SK-N-SH treated with all-trans-retinoic acid at 6 μM for 48 hours (cell line): ENCODE data around the gene ARHGEF7.

Experiments
- ATAC-seq: fragments of 200-7000 bp; cut with Tn5 transposase; 3 replicates; pipeline ENCODE4 v1.9.1; 2020; ENCODE audit warnings: mild to moderate bottlenecking, moderate library complexity
- ARNTL ChIP-seq: fragments of 450-650 bp; formaldehyde crosslinking; IDR thresholded peaks from 2 replicates; pipeline ENCODE4 v1.5.0; 2020; ENCODE audit warnings: low read depth, mild to moderate bottlenecking, moderate library complexity, borderline replicate concordance
- BACH2 ChIP-seq: fragments of 250-450 bp; sonication (Bioruptor Pico); IDR thresholded peaks from 2 replicates; pipeline ENCODE4 v1.9.0; 2021; ENCODE audit warnings: mild to moderate bottlenecking, borderline replicate concordance
- CREB5 ChIP-seq: fragments of 250-450 bp; sonication (Bioruptor Pico); IDR thresholded peaks from 2 replicates; pipeline ENCODE4 v1.5.1; 2020; ENCODE audit warnings: low read depth, mild to moderate bottlenecking, moderate library complexity
- CSDC2 ChIP-seq: fragments of 250-450 bp; sonication (Bioruptor Pico); IDR thresholded peaks from 2 replicates; pipeline ENCODE4 v1.5.0; 2020; ENCODE audit warnings: mild to moderate bottlenecking, moderate library complexity
- CSRNP3 ChIP-seq: fragments of 250-450 bp; sonication (Bioruptor Pico); IDR thresholded peaks from 2 replicates; pipeline ENCODE4 v1.5.1; 2021; ENCODE audit warnings: mild to moderate bottlenecking, moderate library complexity
- ESRRG ChIP-seq: fragments of 250-450 bp; sonication (Bioruptor Pico); IDR thresholded peaks from 2 replicates; pipeline ENCODE4 v1.6.1; 2021; ENCODE audit warnings: mild to moderate bottlenecking
- GLIS3 ChIP-seq: fragments of 250-450 bp; sonication (Bioruptor Pico); IDR thresholded peaks from 2 replicates; pipeline ENCODE4 v1.5.0; 2020; ENCODE audit warnings: mild to moderate bottlenecking, moderate library complexity
- ISL1 ChIP-seq: fragments of 250-450 bp; sonication (Bioruptor Pico); IDR thresholded peaks from 2 replicates; pipeline ENCODE4 v2.1.2; 2022; ENCODE audit warnings: mild to moderate bottlenecking, moderate library complexity
- OSR1 ChIP-seq: fragments of 250-450 bp; sonication (Bioruptor Pico); IDR thresholded peaks from 2 replicates; pipeline ENCODE4 v1.8.0; 2022; ENCODE audit warnings: moderate library complexity, mild to moderate bottlenecking, inconsistent platforms
- PATZ1 ChIP-seq: fragments of 250-450 bp; sonication (Bioruptor Pico); IDR thresholded peaks from 2 replicates; pipeline ENCODE4 v1.8.0; 2020; ENCODE audit warnings: mild to moderate bottlenecking, moderate library complexity, borderline replicate concordance
- POU6F1 ChIP-seq: fragments of 250-450 bp; sonication (Bioruptor Pico); IDR thresholded peaks from 2 replicates; pipeline ENCODE4 v1.8.0; 2021; ENCODE audit warnings: low read depth, mild to moderate bottlenecking, moderate library complexity, borderline replicate concordance
- PPARA ChIP-seq: fragments of 250-450 bp; sonication (Bioruptor Pico); IDR thresholded peaks from 2 replicates; pipeline ENCODE4 v1.5.0; 2020; ENCODE audit warnings: mild to moderate bottlenecking, borderline replicate concordance
- RARB ChIP-seq: fragments of 250-450 bp; sonication (Bioruptor Pico); IDR thresholded peaks from 2 replicates; pipeline ENCODE4 v1.8.0; 2021; ENCODE audit warnings: mild to moderate bottlenecking, moderate library complexity
- SNAI2 ChIP-seq: fragments of 250-450 bp; sonication (Bioruptor Pico); IDR thresholded peaks from 2 replicates; pipeline ENCODE4 v1.5.0; 2020; ENCODE audit warnings: mild to moderate bottlenecking, moderate library complexity
- TCF4 ChIP-seq: fragments of 250-450 bp; sonication (Bioruptor Pico); IDR thresholded peaks from 2 replicates; pipeline ENCODE4 v1.8.0; 2021; ENCODE audit warnings: mild to moderate bottlenecking, moderate library complexity, borderline replicate concordance
- TSHZ2 ChIP-seq: fragments of 250-450 bp; sonication (Bioruptor Pico); IDR thresholded peaks from 2 replicates; pipeline ENCODE4 v1.5.0; 2020; ENCODE audit warnings: mild to moderate bottlenecking, moderate library complexity
- ZC3H10 ChIP-seq: fragments of 250-450 bp; sonication (Bioruptor Pico); IDR thresholded peaks from 2 replicates; pipeline ENCODE4 v1.5.1; 2021; ENCODE audit warnings: mild to moderate bottlenecking, moderate library complexity
- ZFP3 ChIP-seq: fragments of 250-450 bp; sonication (Bioruptor Pico); IDR thresholded peaks from 2 replicates; pipeline ENCODE4 v1.5.0; 2020; ENCODE audit warnings: mild to moderate bottlenecking, moderate library complexity
- ZFP30 ChIP-seq: fragments of 450-650 bp; formaldehyde crosslinking; IDR thresholded peaks from 2 replicates; pipeline ENCODE4 v1.5.0; 2022; ENCODE audit warnings: mild to moderate bottlenecking, moderate library complexity
- ZNF565 ChIP-seq: fragments of 450-650 bp; formaldehyde crosslinking; conservative IDR thresholded peaks from 2 replicates; pipeline ENCODE4 v1.5.0; 2020; ENCODE audit warnings: low read depth, mild to moderate bottlenecking, moderate library complexity
- ZNF70 ChIP-seq: fragments of 450-650 bp; formaldehyde crosslinking; IDR thresholded peaks from 2 replicates; pipeline ENCODE4 v1.5.0; 2020; ENCODE audit warnings: mild to moderate bottlenecking, moderate library complexity
- ZNF8 ChIP-seq: fragments of 450-650 bp; formaldehyde crosslinking; IDR thresholded peaks from 2 replicates; pipeline ENCODE4 v1.5.0; 2020; ENCODE audit warnings: mild to moderate bottlenecking, moderate library complexity

ARHGEF7 gene

GRCh38 chr13:111247552-111247951 lies 132.4 kb downstream of the ARHGEF7 start:
- no peak for ATAC-seq
- TF ChIP-seq CSRNP3 (CRISPR knock-in tag) (no peak), OSR1 (CRISPR knock-in tag) (no peak), ARNTL (CRISPR knock-in tag) (no peak), SNAI2 (CRISPR knock-in tag) (no peak), ZNF8 (CRISPR knock-in tag) (no peak), CSDC2 (CRISPR knock-in tag) (no peak), PATZ1 (no peak), TSHZ2 (CRISPR knock-in tag) (no peak), BACH2 (no peak), POU6F1 (CRISPR knock-in tag) (no peak), GLIS3 (CRISPR knock-in tag) (no peak), ESRRG (no peak), ZNF565 (CRISPR knock-in tag) (no peak), PPARA (CRISPR knock-in tag) (no peak)

- TF ChIP-seq ZC3H10 (CRISPR knock-in tag) (no peak), PPARA (CRISPR knock-in tag) (no peak), POU6F1 (CRISPR knock-in tag) (no peak), CSDC2 (CRISPR knock-in tag) (no peak), ZNF70 (CRISPR knock-in tag) (no peak), ZFP30 (CRISPR knock-in tag) (no peak), TSHZ2 (CRISPR knock-in tag) (no peak), CREB5 (CRISPR knock-in tag) (no peak), ESRRG (no peak), TCF4 (CRISPR knock-in tag) (no peak), ZNF8 (CRISPR knock-in tag) (no peak), RARB (CRISPR knock-in tag) (no peak), BACH2 (no peak), ZFP3 (CRISPR knock-in tag) (no peak), ISL1 (CRISPR knock-in tag) (no peak)
- ATAC-seq = no peak
These were observed 133.7 kb downstream of the ARHGEF7 start for GRCh38 chr13:111248822-111249221.
